GM23338 (cell line): ENCODE data around the gene TSPAN5. TPM values are rescaled to one million over a fixed set of nuclear protein-coding genes. Genes with fewer than 3 reads are reported as not detected.

Experiments used
- ATAC-seq: fragments of 200-7000 bp; cut with Tn5 transposase; 3 replicates; pipeline ENCODE4 v1.9.1; 2020
- DNase-seq: peaks from one replicate; pipeline ENCODE4 v3.0.0-alpha.2; 2015; ENCODE audit warnings: low spot score
- H2AFZ ChIP-seq: fragments of 200-600 bp; sonication (generic); 2 replicates; pipeline ENCODE4 v1.8.0; 2016; ENCODE audit warnings: antibody characterized with exemption, mild to moderate bottlenecking, moderate library complexity
- H3F3A ChIP-seq: fragments of 200-600 bp; sonication (generic); replicated peaks from 2 replicates; pipeline ENCODE4 v1.8.0; 2017; ENCODE audit warnings: antibody characterized with exemption, mixed run types, low read depth
- H3K27ac ChIP-seq: fragments of 200-600 bp; sonication (generic); 2 replicates; pipeline ENCODE4 v1.6.1; 2016; ENCODE audit warnings: low read depth
- H3K27me3 ChIP-seq: fragments of 200-600 bp; sonication (generic); 2 replicates; pipeline ENCODE4 v1.8.0; 2016; ENCODE audit warnings: mild to moderate bottlenecking, mixed run types, moderate library complexity; ENCODE audit not compliant: insufficient read depth
- H3K36me3 ChIP-seq: fragments of 200-600 bp; sonication (generic); 2 replicates; pipeline ENCODE4 v1.8.0; 2016; ENCODE audit warnings: mild to moderate bottlenecking; ENCODE audit not compliant: insufficient read depth
- H3K4me1 ChIP-seq: fragments of 200-600 bp; sonication (generic); 2 replicates; pipeline ENCODE4 v1.8.0; 2016; ENCODE audit warnings: mild to moderate bottlenecking, moderate library complexity; ENCODE audit not compliant: insufficient read depth
- H3K4me2 ChIP-seq: fragments of 200-600 bp; sonication (generic); 2 replicates; pipeline ENCODE4 v1.7.1; 2017; ENCODE audit warnings: mixed run types
- H3K4me3 ChIP-seq: fragments of 200-600 bp; sonication (generic); 2 replicates; pipeline ENCODE4 v1.6.1; 2016; ENCODE audit warnings: mixed run types
- H3K79me2 ChIP-seq: fragments of 200-600 bp; sonication (generic); replicated peaks from 2 replicates; pipeline ENCODE4 v1.8.0; 2017; ENCODE audit warnings: mild to moderate bottlenecking; ENCODE audit not compliant: insufficient read depth
- H3K9me2 ChIP-seq: fragments of 200-600 bp; sonication (generic); 2 replicates; pipeline ENCODE4 v1.8.0; 2017; ENCODE audit not compliant: insufficient read depth
- H4K20me1 ChIP-seq: fragments of 200-600 bp; sonication (generic); replicated peaks from 2 replicates; pipeline ENCODE4 v1.8.0; 2017; ENCODE audit warnings: mild to moderate bottlenecking; ENCODE audit not compliant: insufficient read depth
- H3K27ac Mint-ChIP-seq: 2 replicates; pipeline ENCODE4 v1.8.0; 2020; ENCODE audit warnings: inconsistent platforms, mild to moderate bottlenecking, moderate library complexity, mixed read lengths
- H3K27me3 Mint-ChIP-seq: 3 replicates; pipeline ENCODE4 v1.8.0; 2022; ENCODE audit warnings: low read depth, mild to moderate bottlenecking, moderate library complexity, mixed read lengths, inconsistent platforms; ENCODE audit not compliant: insufficient read depth, poor library complexity
- H3K36me3 Mint-ChIP-seq: 3 replicates; pipeline ENCODE4 v1.8.0; 2021; ENCODE audit warnings: low read depth, mild to moderate bottlenecking, inconsistent platforms, moderate library complexity, mixed read lengths
- H3K4me1 Mint-ChIP-seq: 3 replicates; pipeline ENCODE4 v1.8.0; 2020; ENCODE audit warnings: mild to moderate bottlenecking, inconsistent platforms, mixed read lengths
- H3K4me3 Mint-ChIP-seq: 3 replicates; pipeline ENCODE4 v1.8.0; 2021; ENCODE audit warnings: moderate library complexity, mild to moderate bottlenecking, inconsistent platforms, mixed read lengths
- H3K9me3 Mint-ChIP-seq: 3 replicates; pipeline ENCODE4 v1.8.0; 2020; ENCODE audit warnings: moderate library complexity, mild to moderate bottlenecking, inconsistent platforms, mixed read lengths
- CREB1 ChIP-seq: fragments of 250-450 bp; sonication (Bioruptor Pico); IDR thresholded peaks from 2 replicates; pipeline ENCODE4 v1.5.0; 2020; ENCODE audit warnings: low read depth, mild to moderate bottlenecking, moderate library complexity
- EZH2 ChIP-seq: fragments of 200-600 bp; sonication (generic); IDR thresholded peaks from one replicate; pipeline ENCODE4 v1.8.0; 2017; ENCODE audit warnings: antibody characterized with exemption, mild to moderate bottlenecking, low read depth; ENCODE audit not compliant: unreplicated experiment
- EZH2phosphoT487 ChIP-seq: fragments of 200-600 bp; sonication (generic); IDR thresholded peaks from one replicate; pipeline ENCODE4 v1.8.1; 2018; ENCODE audit warnings: antibody characterized with exemption; ENCODE audit not compliant: unreplicated experiment
- JUNB ChIP-seq: IDR thresholded peaks from one replicate; pipeline ENCODE4 v1.6.1; 2016; ENCODE audit warnings: antibody characterized with exemption; ENCODE audit not compliant: unreplicated experiment
- NANOG ChIP-seq: IDR thresholded peaks from 2 replicates; pipeline ENCODE4 v1.6.1; 2016; ENCODE audit warnings: antibody characterized with exemption, borderline replicate concordance
- POLR2AphosphoS5 ChIP-seq: IDR thresholded peaks from 2 replicates; pipeline ENCODE4 v1.6.1; 2016; ENCODE audit warnings: antibody characterized with exemption, low read depth
- STAT1 ChIP-seq: IDR thresholded peaks from one replicate; pipeline ENCODE4 v1.6.1; 2016; ENCODE audit warnings: antibody characterized with exemption; ENCODE audit not compliant: unreplicated experiment
- ZNF114 ChIP-seq: fragments of 250-450 bp; sonication (Bioruptor Pico); IDR thresholded peaks from 2 replicates; pipeline ENCODE4 v1.5.0; 2020; ENCODE audit warnings: mild to moderate bottlenecking, moderate library complexity
- ZNF331 ChIP-seq: fragments of 250-450 bp; sonication (Bioruptor Pico); IDR thresholded peaks from 2 replicates; pipeline ENCODE4 v1.5.0; 2020; ENCODE audit warnings: low read depth, mild to moderate bottlenecking, moderate library complexity
- polyA plus RNA-seq: library from polyadenylated mRNA; unstranded; fragments of >200 nt; fragmentation: Nextera tagmentation; extraction: Ambion mirVana; gene quantifications from 2 replicates; pipeline ENCODE4 v1.2.1, GENCODE V29; 2016
- total RNA-seq: library from RNA; depleted of rRNA; stranded (reverse); fragments of >200 nt; shearing (Covaris generic); gene quantifications from 2 replicates; pipeline ENCODE4 v1.2.3, GENCODE V29; 2014
- TF ChIP-seq, protein P1 (sequence below), 2 experiments: fragments of 200-600 bp in 1 of 2; sonication (generic) in 1 of 2; conservative IDR thresholded peaks; 2 replicates each; pipeline versions ENCODE4 v1.5.1 to v1.6.1; 2016 to 2017; ENCODE audit warnings: antibody characterized with exemption in 2 of 2, low read depth in 2 of 2, mild to moderate bottlenecking in 2 of 2, moderate library complexity in 1 of 2
- TF ChIP-seq, protein P2 (sequence below): IDR thresholded peaks from 2 replicates; pipeline ENCODE4 v1.6.1; 2016; ENCODE audit warnings: antibody characterized with exemption
- TF ChIP-seq, protein P3 (sequence below): fragments of 250-450 bp; sonication (Bioruptor Pico); IDR thresholded peaks from 2 replicates; pipeline ENCODE4 v1.5.0; 2020; ENCODE audit warnings: mild to moderate bottlenecking, moderate library complexity
- TF ChIP-seq, protein P4 (sequence below): IDR thresholded peaks from one replicate; pipeline ENCODE4 v1.6.1; 2018; ENCODE audit warnings: antibody characterized with exemption; ENCODE audit not compliant: unreplicated experiment

Gene TSPAN5
- total and polyA plus RNA-seq, 2 experiments from 2014 or later: 18.6 to 21.5 TPM

DNA sequence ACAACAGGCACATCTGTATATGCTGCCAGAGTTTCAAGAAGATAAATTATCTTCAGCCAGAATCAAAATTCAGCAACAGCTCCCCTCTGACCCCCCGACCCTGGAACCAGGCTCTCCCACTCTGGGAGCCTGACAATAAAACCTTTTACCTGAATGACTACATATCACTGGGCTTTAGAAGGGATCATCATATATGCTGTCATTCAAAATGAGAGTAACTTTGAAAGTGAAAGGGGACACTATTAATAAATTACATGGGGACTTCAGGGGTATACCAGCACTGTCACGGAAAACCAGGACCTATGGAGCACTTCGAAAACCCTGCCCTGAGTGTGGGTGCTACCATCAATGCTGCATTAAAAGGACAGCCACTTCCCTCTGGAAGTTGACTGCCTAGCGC lies 26.2 kb downstream of the TSPAN5 start:
- no peaks in the 10 kb centered on the region for H3K27me3 ChIP-seq
- TF ChIP-seq STAT1: no peak
- no peak for TF ChIP-seq ZNF331 (CRISPR knock-in tag)
- no peak for TF ChIP-seq JUNB
- no peak for TF ChIP-seq EZH2
- no peak for TF ChIP-seq CREB1 (CRISPR knock-in tag)
- TF ChIP-seq, protein P1, sequence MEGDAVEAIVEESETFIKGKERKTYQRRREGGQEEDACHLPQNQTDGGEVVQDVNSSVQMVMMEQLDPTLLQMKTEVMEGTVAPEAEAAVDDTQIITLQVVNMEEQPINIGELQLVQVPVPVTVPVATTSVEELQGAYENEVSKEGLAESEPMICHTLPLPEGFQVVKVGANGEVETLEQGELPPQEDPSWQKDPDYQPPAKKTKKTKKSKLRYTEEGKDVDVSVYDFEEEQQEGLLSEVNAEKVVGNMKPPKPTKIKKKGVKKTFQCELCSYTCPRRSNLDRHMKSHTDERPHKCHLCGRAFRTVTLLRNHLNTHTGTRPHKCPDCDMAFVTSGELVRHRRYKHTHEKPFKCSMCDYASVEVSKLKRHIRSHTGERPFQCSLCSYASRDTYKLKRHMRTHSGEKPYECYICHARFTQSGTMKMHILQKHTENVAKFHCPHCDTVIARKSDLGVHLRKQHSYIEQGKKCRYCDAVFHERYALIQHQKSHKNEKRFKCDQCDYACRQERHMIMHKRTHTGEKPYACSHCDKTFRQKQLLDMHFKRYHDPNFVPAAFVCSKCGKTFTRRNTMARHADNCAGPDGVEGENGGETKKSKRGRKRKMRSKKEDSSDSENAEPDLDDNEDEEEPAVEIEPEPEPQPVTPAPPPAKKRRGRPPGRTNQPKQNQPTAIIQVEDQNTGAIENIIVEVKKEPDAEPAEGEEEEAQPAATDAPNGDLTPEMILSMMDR (conservative IDR thresholded peaks at IDR 0.05; ENCODE audit: low read depth in 2 of 2): no peak
- TF ChIP-seq, protein P2, sequence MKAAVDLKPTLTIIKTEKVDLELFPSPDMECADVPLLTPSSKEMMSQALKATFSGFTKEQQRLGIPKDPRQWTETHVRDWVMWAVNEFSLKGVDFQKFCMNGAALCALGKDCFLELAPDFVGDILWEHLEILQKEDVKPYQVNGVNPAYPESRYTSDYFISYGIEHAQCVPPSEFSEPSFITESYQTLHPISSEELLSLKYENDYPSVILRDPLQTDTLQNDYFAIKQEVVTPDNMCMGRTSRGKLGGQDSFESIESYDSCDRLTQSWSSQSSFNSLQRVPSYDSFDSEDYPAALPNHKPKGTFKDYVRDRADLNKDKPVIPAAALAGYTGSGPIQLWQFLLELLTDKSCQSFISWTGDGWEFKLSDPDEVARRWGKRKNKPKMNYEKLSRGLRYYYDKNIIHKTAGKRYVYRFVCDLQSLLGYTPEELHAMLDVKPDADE: no peak
- TF ChIP-seq, protein P3, sequence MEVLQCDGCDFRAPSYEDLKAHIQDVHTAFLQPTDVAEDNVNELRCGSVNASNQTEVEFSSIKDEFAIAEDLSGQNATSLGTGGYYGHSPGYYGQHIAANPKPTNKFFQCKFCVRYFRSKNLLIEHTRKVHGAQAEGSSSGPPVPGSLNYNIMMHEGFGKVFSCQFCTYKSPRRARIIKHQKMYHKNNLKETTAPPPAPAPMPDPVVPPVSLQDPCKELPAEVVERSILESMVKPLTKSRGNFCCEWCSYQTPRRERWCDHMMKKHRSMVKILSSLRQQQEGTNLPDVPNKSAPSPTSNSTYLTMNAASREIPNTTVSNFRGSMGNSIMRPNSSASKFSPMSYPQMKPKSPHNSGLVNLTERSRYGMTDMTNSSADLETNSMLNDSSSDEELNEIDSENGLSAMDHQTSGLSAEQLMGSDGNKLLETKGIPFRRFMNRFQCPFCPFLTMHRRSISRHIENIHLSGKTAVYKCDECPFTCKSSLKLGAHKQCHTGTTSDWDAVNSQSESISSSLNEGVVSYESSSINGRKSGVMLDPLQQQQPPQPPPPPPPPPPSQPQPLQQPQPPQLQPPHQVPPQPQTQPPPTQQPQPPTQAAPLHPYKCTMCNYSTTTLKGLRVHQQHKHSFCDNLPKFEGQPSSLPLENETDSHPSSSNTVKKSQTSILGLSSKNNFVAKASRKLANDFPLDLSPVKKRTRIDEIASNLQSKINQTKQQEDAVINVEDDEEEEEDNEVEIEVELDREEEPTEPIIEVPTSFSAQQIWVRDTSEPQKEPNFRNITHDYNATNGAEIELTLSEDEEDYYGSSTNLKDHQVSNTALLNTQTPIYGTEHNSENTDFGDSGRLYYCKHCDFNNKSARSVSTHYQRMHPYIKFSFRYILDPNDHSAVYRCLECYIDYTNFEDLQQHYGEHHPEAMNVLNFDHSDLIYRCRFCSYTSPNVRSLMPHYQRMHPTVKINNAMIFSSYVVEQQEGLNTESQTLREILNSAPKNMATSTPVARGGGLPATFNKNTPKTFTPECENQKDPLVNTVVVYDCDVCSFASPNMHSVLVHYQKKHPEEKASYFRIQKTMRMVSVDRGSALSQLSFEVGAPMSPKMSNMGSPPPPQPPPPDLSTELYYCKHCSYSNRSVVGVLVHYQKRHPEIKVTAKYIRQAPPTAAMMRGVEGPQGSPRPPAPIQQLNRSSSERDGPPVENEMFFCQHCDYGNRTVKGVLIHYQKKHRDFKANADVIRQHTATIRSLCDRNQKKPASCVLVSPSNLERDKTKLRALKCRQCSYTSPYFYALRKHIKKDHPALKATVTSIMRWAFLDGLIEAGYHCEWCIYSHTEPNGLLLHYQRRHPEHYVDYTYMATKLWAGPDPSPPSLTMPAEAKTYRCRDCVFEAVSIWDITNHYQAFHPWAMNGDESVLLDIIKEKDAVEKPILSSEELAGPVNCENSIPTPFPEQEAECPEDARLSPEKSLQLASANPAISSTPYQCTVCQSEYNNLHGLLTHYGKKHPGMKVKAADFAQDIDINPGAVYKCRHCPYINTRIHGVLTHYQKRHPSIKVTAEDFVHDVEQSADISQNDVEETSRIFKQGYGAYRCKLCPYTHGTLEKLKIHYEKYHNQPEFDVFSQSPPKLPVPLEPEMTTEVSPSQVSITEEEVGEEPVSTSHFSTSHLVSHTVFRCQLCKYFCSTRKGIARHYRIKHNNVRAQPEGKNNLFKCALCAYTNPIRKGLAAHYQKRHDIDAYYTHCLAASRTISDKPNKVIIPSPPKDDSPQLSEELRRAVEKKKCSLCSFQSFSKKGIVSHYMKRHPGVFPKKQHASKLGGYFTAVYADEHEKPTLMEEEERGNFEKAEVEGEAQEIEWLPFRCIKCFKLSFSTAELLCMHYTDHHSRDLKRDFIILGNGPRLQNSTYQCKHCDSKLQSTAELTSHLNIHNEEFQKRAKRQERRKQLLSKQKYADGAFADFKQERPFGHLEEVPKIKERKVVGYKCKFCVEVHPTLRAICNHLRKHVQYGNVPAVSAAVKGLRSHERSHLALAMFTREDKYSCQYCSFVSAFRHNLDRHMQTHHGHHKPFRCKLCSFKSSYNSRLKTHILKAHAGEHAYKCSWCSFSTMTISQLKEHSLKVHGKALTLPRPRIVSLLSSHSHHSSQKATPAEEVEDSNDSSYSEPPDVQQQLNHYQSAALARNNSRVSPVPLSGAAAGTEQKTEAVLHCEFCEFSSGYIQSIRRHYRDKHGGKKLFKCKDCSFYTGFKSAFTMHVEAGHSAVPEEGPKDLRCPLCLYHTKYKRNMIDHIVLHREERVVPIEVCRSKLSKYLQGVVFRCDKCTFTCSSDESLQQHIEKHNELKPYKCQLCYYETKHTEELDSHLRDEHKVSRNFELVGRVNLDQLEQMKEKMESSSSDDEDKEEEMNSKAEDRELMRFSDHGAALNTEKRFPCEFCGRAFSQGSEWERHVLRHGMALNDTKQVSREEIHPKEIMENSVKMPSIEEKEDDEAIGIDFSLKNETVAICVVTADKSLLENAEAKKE (CRISPR knock-in tag): no peak
- TF ChIP-seq EZH2phosphoT487: no peak
- TF ChIP-seq, protein P4, sequence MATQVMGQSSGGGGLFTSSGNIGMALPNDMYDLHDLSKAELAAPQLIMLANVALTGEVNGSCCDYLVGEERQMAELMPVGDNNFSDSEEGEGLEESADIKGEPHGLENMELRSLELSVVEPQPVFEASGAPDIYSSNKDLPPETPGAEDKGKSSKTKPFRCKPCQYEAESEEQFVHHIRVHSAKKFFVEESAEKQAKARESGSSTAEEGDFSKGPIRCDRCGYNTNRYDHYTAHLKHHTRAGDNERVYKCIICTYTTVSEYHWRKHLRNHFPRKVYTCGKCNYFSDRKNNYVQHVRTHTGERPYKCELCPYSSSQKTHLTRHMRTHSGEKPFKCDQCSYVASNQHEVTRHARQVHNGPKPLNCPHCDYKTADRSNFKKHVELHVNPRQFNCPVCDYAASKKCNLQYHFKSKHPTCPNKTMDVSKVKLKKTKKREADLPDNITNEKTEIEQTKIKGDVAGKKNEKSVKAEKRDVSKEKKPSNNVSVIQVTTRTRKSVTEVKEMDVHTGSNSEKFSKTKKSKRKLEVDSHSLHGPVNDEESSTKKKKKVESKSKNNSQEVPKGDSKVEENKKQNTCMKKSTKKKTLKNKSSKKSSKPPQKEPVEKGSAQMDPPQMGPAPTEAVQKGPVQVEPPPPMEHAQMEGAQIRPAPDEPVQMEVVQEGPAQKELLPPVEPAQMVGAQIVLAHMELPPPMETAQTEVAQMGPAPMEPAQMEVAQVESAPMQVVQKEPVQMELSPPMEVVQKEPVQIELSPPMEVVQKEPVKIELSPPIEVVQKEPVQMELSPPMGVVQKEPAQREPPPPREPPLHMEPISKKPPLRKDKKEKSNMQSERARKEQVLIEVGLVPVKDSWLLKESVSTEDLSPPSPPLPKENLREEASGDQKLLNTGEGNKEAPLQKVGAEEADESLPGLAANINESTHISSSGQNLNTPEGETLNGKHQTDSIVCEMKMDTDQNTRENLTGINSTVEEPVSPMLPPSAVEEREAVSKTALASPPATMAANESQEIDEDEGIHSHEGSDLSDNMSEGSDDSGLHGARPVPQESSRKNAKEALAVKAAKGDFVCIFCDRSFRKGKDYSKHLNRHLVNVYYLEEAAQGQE: no peak
- no peak for TF ChIP-seq POLR2AphosphoS5
- no peak for TF ChIP-seq ZNF114 (CRISPR knock-in tag)
- TF ChIP-seq NANOG: no peak
- Mint-ChIP-seq H3K4me1 (peaks cover 27% of the 10 kb centered on the region), H3K9me3 (no peaks in the 10 kb centered on the region), H3K4me3 (no peak overlapping the region; the same call in 2 of the 3 replicates), H3K36me3 (no peaks in the 10 kb centered on the region), H3K27ac (peak overlapping the region; percentile 22; the same call in 1 of the 2 replicates), H3K27me3 (peaks cover 6% of the 10 kb centered on the region)
- H3F3A ChIP-seq: no peaks in the 10 kb centered on the region
- H3K9me2 ChIP-seq: no peaks in the 10 kb centered on the region
- no peak overlapping the region for H2AFZ ChIP-seq
- H3K27ac ChIP-seq: no peak overlapping the region
- no peak overlapping the region for H3K4me2 ChIP-seq
- ATAC-seq (no peak), DNase-seq (no peak)
- no peaks in the 10 kb centered on the region for H4K20me1 ChIP-seq
- no peaks in the 10 kb centered on the region for H3K36me3 ChIP-seq
- no peak overlapping the region for H3K4me3 ChIP-seq
- peaks cover 80% of the 10 kb centered on the region for H3K79me2 ChIP-seq
- H3K4me1 ChIP-seq: peaks cover 7% of the 10 kb centered on the region; the same call in 1 of the 2 replicates
